ENCODE results near the gene USP49. TPM values are rescaled to one million over a fixed set of nuclear protein-coding genes. Genes with fewer than 3 reads are reported as not detected.

USP49 gene
- total and polyA plus RNA-seq, 4 donors, result 1.8 to 8.6 (median 3.6) TPM

- peak overlapping the region in 1 of 2 donors; percentile 42 for H3K9ac ChIP-seq (ENCODE audit: insufficient read depth in 1 of 2, low read length in 2 of 2)
- TF ChIP-seq, protein P1, sequence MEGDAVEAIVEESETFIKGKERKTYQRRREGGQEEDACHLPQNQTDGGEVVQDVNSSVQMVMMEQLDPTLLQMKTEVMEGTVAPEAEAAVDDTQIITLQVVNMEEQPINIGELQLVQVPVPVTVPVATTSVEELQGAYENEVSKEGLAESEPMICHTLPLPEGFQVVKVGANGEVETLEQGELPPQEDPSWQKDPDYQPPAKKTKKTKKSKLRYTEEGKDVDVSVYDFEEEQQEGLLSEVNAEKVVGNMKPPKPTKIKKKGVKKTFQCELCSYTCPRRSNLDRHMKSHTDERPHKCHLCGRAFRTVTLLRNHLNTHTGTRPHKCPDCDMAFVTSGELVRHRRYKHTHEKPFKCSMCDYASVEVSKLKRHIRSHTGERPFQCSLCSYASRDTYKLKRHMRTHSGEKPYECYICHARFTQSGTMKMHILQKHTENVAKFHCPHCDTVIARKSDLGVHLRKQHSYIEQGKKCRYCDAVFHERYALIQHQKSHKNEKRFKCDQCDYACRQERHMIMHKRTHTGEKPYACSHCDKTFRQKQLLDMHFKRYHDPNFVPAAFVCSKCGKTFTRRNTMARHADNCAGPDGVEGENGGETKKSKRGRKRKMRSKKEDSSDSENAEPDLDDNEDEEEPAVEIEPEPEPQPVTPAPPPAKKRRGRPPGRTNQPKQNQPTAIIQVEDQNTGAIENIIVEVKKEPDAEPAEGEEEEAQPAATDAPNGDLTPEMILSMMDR (IDR thresholded peaks at IDR 0.05; ENCODE audit: control extremely low read depth, extremely low read depth), result no peak
- H3K9me3 ChIP-seq (ENCODE audit: control insufficient read depth in 4 of 4, insufficient read depth in 3 of 4, low read length in 3 of 4), result no peaks in the 10 kb centered on the region
- 39 to 44% methylated on average over 20 of the region's 20 CpGs for WGBS, 2 donors
- H3K27ac ChIP-seq (ENCODE audit: low read depth in 1 of 2, low read length in 1 of 2), result peak overlapping the region; percentile 78 to 94
- peaks cover 0 to 3% (median under 1%) of the 10 kb centered on the region in 4 donors for H3K36me3 ChIP-seq (ENCODE audit: control insufficient read depth in 4 of 4, insufficient read depth in 4 of 4, low read length in 4 of 4)
- H3K27me3 ChIP-seq (ENCODE audit: control insufficient read depth in 3 of 3, insufficient read depth in 3 of 3, low read length in 2 of 3), result no peaks in the 10 kb centered on the region
- peaks cover 17 to 37% (median 27%) of the 10 kb centered on the region in 5 donors for H3K4me1 ChIP-seq (ENCODE audit: control insufficient read depth in 5 of 5, insufficient read depth in 5 of 5, low read length in 5 of 5)
- peak overlapping the region; percentile 4 for H3K4me3 ChIP-seq
- ATAC-seq (ENCODE audit: insufficient read depth, low FRiP score) (peak; percentile 4), DNase-seq (no peak)
These were observed 47.1 kb upstream of the USP49 start for GRCh38 chr6:41942067-41942851.

DNA sequence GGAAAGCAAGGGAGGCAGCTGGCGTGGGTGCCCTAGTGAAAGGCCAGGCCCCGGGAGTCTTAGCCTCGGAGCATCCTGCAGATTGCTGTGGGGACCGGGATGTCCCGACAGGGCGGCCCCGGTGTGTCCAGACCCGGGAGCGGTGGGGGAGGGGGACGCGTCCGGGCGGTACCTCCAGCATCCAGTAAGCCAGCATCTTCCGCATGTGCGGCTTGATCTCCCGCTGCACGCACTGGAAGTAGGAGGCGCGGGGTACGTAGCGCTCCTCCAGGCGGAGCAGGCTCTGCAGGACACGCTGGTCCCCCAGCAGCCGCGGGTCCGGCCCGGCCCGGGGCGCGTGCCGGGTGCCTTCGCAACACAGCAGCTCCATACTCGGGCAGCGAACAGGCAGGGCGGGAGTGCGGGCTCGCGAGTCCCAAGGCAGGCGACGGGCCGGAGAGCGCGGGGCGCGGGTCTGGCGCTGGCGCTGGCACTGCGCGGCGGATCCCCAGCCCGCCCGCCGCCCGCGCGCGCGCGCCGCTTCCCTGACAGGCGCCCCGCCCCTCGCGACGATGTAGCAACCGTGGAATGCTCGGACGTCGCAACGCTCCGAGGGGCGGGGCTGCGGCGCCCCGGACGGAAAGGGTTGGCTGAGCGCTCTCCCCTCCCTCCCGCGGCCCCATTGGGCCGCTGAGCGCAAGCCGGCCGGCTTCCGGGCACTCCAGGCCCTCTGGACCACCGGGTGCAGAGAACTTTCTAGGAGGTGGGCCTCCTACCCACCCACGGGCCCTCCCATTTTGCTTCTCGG, 46.3 kb upstream of the USP49 start, which contains the start of gene CCND3:
TSS of gene CCND3 (minus strand) at position 529 of the 787 bp plus-strand sequence. CDS start at position 370, 159 bp downstream.
- WGBS, 2 donors, result 0 to 1% methylated on average over 61 to 87 of the region's 87 CpGs
- peak within 1 kb of the TSS; percentile 42 to 59 for H3K9ac ChIP-seq (ENCODE audit: insufficient read depth in 1 of 2, low read length in 2 of 2)
- no peaks in the 10 kb centered on the region for H3K27me3 ChIP-seq (ENCODE audit: control insufficient read depth in 3 of 3, insufficient read depth in 3 of 3, low read length in 2 of 3)
- no peaks in the 10 kb centered on the region for H3K9me3 ChIP-seq (ENCODE audit: control insufficient read depth in 4 of 4, insufficient read depth in 3 of 4, low read length in 3 of 4)
- DNase-seq (peak; percentile 93 to 95 (median 93)), ATAC-seq (ENCODE audit: insufficient read depth, low FRiP score) (peak; percentile 91)
- TF ChIP-seq, protein P1 (IDR thresholded peaks at IDR 0.05; ENCODE audit: control extremely low read depth, extremely low read depth), result no peak
- H3K4me1 ChIP-seq (ENCODE audit: control insufficient read depth in 5 of 5, insufficient read depth in 5 of 5, low read length in 5 of 5), result peaks cover 17 to 37% (median 27%) of the 10 kb centered on the region in 5 donors
- H3K4me3 ChIP-seq, result peak within 1 kb of the TSS; percentile 91
- H3K36me3 ChIP-seq (ENCODE audit: control insufficient read depth in 4 of 4, insufficient read depth in 4 of 4, low read length in 4 of 4), result peaks cover 0 to 7% (median 1%) of the 10 kb centered on the region in 4 donors
- peak within 1 kb of the TSS; percentile 78 to 94 for H3K27ac ChIP-seq (ENCODE audit: low read depth in 1 of 2, low read length in 1 of 2)

- peak; percentile 33 to 45 (median 33) for DNase-seq
- TF ChIP-seq, protein P1 (IDR thresholded peaks at IDR 0.05; ENCODE audit: control extremely low read depth, extremely low read depth), result no peak
- peaks cover 0 to 9% (median 2%) of the 10 kb centered on the region in 4 donors for H3K36me3 ChIP-seq (ENCODE audit: control insufficient read depth in 4 of 4, insufficient read depth in 4 of 4, low read length in 4 of 4)
- H3K4me1 ChIP-seq (ENCODE audit: control insufficient read depth in 5 of 5, insufficient read depth in 5 of 5, low read length in 5 of 5), result peaks cover 17 to 37% (median 27%) of the 10 kb centered on the region in 5 donors
- H3K4me3 ChIP-seq, result peak overlapping the region; percentile 91
- H3K9ac ChIP-seq (ENCODE audit: insufficient read depth in 1 of 2, low read length in 2 of 2), result peak overlapping the region in 1 of 2 donors; percentile 59
- H3K27ac ChIP-seq (ENCODE audit: low read depth in 1 of 2, low read length in 1 of 2), result peak overlapping the region; percentile 34 to 81
- 1% methylated on average over 34 to 38 of the region's 38 CpGs for WGBS, 2 donors
- H3K27me3 ChIP-seq (ENCODE audit: control insufficient read depth in 3 of 3, insufficient read depth in 3 of 3, low read length in 2 of 3), result no peaks in the 10 kb centered on the region
- ATAC-seq (ENCODE audit: insufficient read depth, low FRiP score), result peak; percentile 4
- no peaks in the 10 kb centered on the region for H3K9me3 ChIP-seq (ENCODE audit: control insufficient read depth in 4 of 4, insufficient read depth in 3 of 4, low read length in 3 of 4)
These were observed 45.6 kb upstream of the USP49 start for GRCh38 chr6:41940759-41941279.
